Fibroblast of lung (primary cell): ENCODE results near the gene SLC26A1. TPM values are rescaled to one million over a fixed set of nuclear protein-coding genes. Genes with fewer than 3 reads are reported as not detected.

Experiments
- DNase-seq, 2 donors: peaks; one replicate each; pipeline versions ENCODE4 v3.0.0 to v3.0.0-alpha.2; 2010; ENCODE audit warnings: low read depth in 2 of 2
- H2AFZ ChIP-seq: 2 replicates; pipeline ENCODE4 v1.5.1; 2012; ENCODE audit warnings: low read length, control low read depth, inconsistent platforms
- H3K27ac ChIP-seq: 2 replicates; pipeline ENCODE4 v1.5.1; 2011; ENCODE audit warnings: low read length, control low read depth; ENCODE audit not compliant: insufficient read depth
- H3K27me3 ChIP-seq: 2 replicates; pipeline ENCODE4 v1.5.1; 2011; ENCODE audit warnings: mild to moderate bottlenecking, low read length; ENCODE audit not compliant: control insufficient read depth, insufficient read depth
- H3K36me3 ChIP-seq: 2 replicates; pipeline ENCODE4 v1.5.1; 2011; ENCODE audit warnings: low read length; ENCODE audit not compliant: control insufficient read depth, insufficient read depth
- H3K4me1 ChIP-seq: 2 replicates; pipeline ENCODE4 v1.5.1; 2011; ENCODE audit warnings: low read length; ENCODE audit not compliant: control insufficient read depth, insufficient read depth; ENCODE audit errors: extremely low read depth
- H3K4me2 ChIP-seq: 2 replicates; pipeline ENCODE4 v1.5.1; 2011; ENCODE audit warnings: low read length, control low read depth; ENCODE audit not compliant: insufficient read depth; ENCODE audit errors: extremely low read depth
- H3K4me3 ChIP-seq, 4 experiments: fragments of 200-600 bp in 1 of 4; sonication (generic) in 1 of 4; replicated peaks in 1 of 4; 2 replicates each; pipeline ENCODE4 v1.5.1; 2011 to 2016; ENCODE audit warnings: low read length in 4 of 4, low read depth in 3 of 4, mild to moderate bottlenecking in 3 of 4, control low read depth in 2 of 4, inconsistent platforms in 1 of 4, mixed read lengths in 1 of 4; ENCODE audit not compliant: insufficient read depth in 1 of 4; ENCODE audit errors: control extremely low read depth in 1 of 4
- H3K79me2 ChIP-seq: 2 replicates; pipeline ENCODE4 v1.5.1; 2012; ENCODE audit warnings: mild to moderate bottlenecking, low read length, inconsistent platforms; ENCODE audit not compliant: control insufficient read depth, insufficient read depth
- H3K9ac ChIP-seq: 2 replicates; pipeline ENCODE4 v1.5.1; 2011; ENCODE audit warnings: mild to moderate bottlenecking, low read length, control low read depth; ENCODE audit not compliant: insufficient read depth
- H3K9me3 ChIP-seq: 2 replicates; pipeline ENCODE4 v1.5.1; 2012; ENCODE audit warnings: low read depth, low read length; ENCODE audit not compliant: control insufficient read depth, insufficient read depth
- H4K20me1 ChIP-seq: 2 replicates; pipeline ENCODE4 v1.5.1; 2011; ENCODE audit warnings: low read length; ENCODE audit not compliant: control insufficient read depth, insufficient read depth; ENCODE audit errors: extremely low read depth
- CTCF ChIP-seq, 2 donors: IDR thresholded peaks in 1 of 2; conservative IDR thresholded peaks in 1 of 2; 1 replicate in 1 of 2; 2 replicates in 1 of 2; pipeline ENCODE4 v1.5.1; 2011 to 2012; ENCODE audit warnings: low read length in 2 of 2, control low read depth in 1 of 2, inconsistent platforms in 1 of 2, low read depth in 1 of 2, mild to moderate bottlenecking in 1 of 2
- EZH2 ChIP-seq: IDR thresholded peaks from 2 replicates; pipeline ENCODE4 v1.5.1; 2012; ENCODE audit warnings: low read length, control low read depth, mild to moderate bottlenecking; ENCODE audit errors: missing control alignments
- polyA plus RNA-seq, 2 donors: library from polyadenylated mRNA; depleted of rRNA in 1 of 2; stranded (reverse) in 1 of 2; unstranded in 1 of 2; fragments of >200 nt; gene quantifications; 2 replicates each; pipeline ENCODE4 v1.2.1, GENCODE V29; 2011 to 2012; ENCODE audit warnings: missing spikeins in 1 of 2
- total RNA-seq: library from RNA; depleted of rRNA; stranded (reverse); fragments of >200 nt; gene quantifications from 2 replicates; pipeline ENCODE4 v1.2.1, GENCODE V29; 2014

SLC26A1 gene
- total and polyA plus RNA-seq, 2 donors (not counting 1 experiment from before 2014, with no cell fraction given) = 0.05 to 0.33 TPM

GRCh38 chr4:1008840-1009541 is 15.8 kb upstream of the SLC26A1 start:
- Histone ChIP-seq H2AFZ (peak overlapping the region; percentile 77), H3K9me3 (no peaks in the 10 kb centered on the region), H3K4me1 (peaks cover 3% of the 10 kb centered on the region), H3K27me3 (peaks cover 17% of the 10 kb centered on the region), H3K36me3 (no peaks in the 10 kb centered on the region), H3K4me3 (peak overlapping the region; percentile 48 to 70 (median 62)), H3K79me2 (no peaks in the 10 kb centered on the region), H3K4me2 (peak overlapping the region; percentile 98), H4K20me1 (no peaks in the 10 kb centered on the region), H3K27ac (no peak overlapping the region), H3K9ac (peak overlapping the region; percentile 42)
- DNase-seq = no peak
- TF ChIP-seq EZH2 (no peak), CTCF (conservative IDR thresholded peaks at IDR 0.05 in 1 of 2, IDR thresholded peaks at IDR 0.05 in 1 of 2; ENCODE audit: low read depth in 1 of 2, low read length in 2 of 2) (no peak)

GRCh38 chr4:1006856-1007255 is 13.7 kb upstream of the SLC26A1 start:
- no peaks in the 10 kb centered on the region for H3K79me2 ChIP-seq
- no peaks in the 10 kb centered on the region for H3K9me3 ChIP-seq
- H3K4me3 ChIP-seq = no peak overlapping the region
- TF ChIP-seq EZH2 (no peak), CTCF (conservative IDR thresholded peaks at IDR 0.05 in 1 of 2, IDR thresholded peaks at IDR 0.05 in 1 of 2; ENCODE audit: low read depth in 1 of 2, low read length in 2 of 2) (no peak)
- H3K27me3 ChIP-seq = peaks cover 36% of the 10 kb centered on the region
- H3K9ac ChIP-seq = no peak overlapping the region
- H4K20me1 ChIP-seq = no peaks in the 10 kb centered on the region
- peaks cover 3% of the 10 kb centered on the region for H3K4me1 ChIP-seq
- DNase-seq = no peak
- no peak overlapping the region for H2AFZ ChIP-seq
- no peak overlapping the region for H3K4me2 ChIP-seq
- no peak overlapping the region for H3K27ac ChIP-seq
- H3K36me3 ChIP-seq = no peaks in the 10 kb centered on the region

GRCh38 chr4:1004557-1005485 is 11.6 kb upstream of the SLC26A1 start:
- Histone ChIP-seq H3K4me1 (peaks cover 3% of the 10 kb centered on the region), H3K27ac (no peak overlapping the region), H3K4me3 (no peak overlapping the region), H3K9ac (no peak overlapping the region), H2AFZ (no peak overlapping the region), H3K27me3 (peaks cover 43% of the 10 kb centered on the region), H3K79me2 (no peaks in the 10 kb centered on the region), H3K9me3 (no peaks in the 10 kb centered on the region), H4K20me1 (no peaks in the 10 kb centered on the region), H3K36me3 (no peaks in the 10 kb centered on the region), H3K4me2 (no peak overlapping the region)
- no peak for DNase-seq
- TF ChIP-seq EZH2 = no peak
- no peak for TF ChIP-seq CTCF (conservative IDR thresholded peaks at IDR 0.05 in 1 of 2, IDR thresholded peaks at IDR 0.05 in 1 of 2; ENCODE audit: low read depth in 1 of 2, low read length in 2 of 2)
